Upper lobe of right lung (tissue), 1 donor: ENCODE data around the gene SNRPB. TPM values are rescaled to one million over a fixed set of nuclear protein-coding genes. Genes with fewer than 3 reads are reported as not detected.

Experiments used
- ATAC-seq: fragments of 200-7000 bp; cut with Tn5 transposase; one replicate; pipeline ENCODE4 v1.9.1; 2020; ENCODE audit warnings: mild to moderate bottlenecking, moderate library complexity
- DNase-seq: peaks from one replicate; pipeline ENCODE4 v3.0.0-alpha.2; 2020
- H3K27ac ChIP-seq: fragments of 200-600 bp; one replicate; pipeline ENCODE4 v1.8.0; 2022
- H3K27me3 ChIP-seq: fragments of 200-600 bp; one replicate; pipeline ENCODE4 v1.8.0; 2022; ENCODE audit warnings: mild to moderate bottlenecking
- H3K36me3 ChIP-seq: fragments of 200-600 bp; one replicate; pipeline ENCODE4 v1.8.0; 2022
- H3K4me1 ChIP-seq: fragments of 200-600 bp; one replicate; pipeline ENCODE4 v1.8.0; 2022
- H3K4me3 ChIP-seq: fragments of 200-600 bp; one replicate; pipeline ENCODE4 v1.8.0; 2022; ENCODE audit warnings: mild to moderate bottlenecking
- H3K9me3 ChIP-seq: fragments of 200-600 bp; one replicate; pipeline ENCODE4 v1.8.0; 2022
- CTCF ChIP-seq: fragments of 200-600 bp; IDR thresholded peaks from one replicate; pipeline ENCODE4 v1.8.0; 2022; ENCODE audit warnings: antibody characterized with exemption
- intact Hi-C: fragments of 100-400 bp; cut with DNase I; formaldehyde crosslinking; loops from one replicate; pipeline ENCODE4 v1.11.0; 2022
- total RNA-seq: library from RNA; stranded (reverse); fragmentation: NEBNext Ultra II Directional; extraction: Animal tissue kit (Norgen Biotek cat#: 25700); gene quantifications from one replicate; pipeline ENCODE4 v1.2.1, GENCODE V29; 2021
- donor health status: DM: no; HTN: yes; CAD: no; lungs with severe emphysema.

SNRPB gene
- total RNA-seq, 1 donor from 2014 or later = 83.7 TPM

GRCh38 chr20:2451939-2452732, 18.5 kb downstream of the SNRPB start:
- TF ChIP-seq CTCF = peak; percentile 82
- ATAC-seq (peak; percentile 94), DNase-seq (no peak)
- no peaks in the 10 kb centered on the region for H3K27me3 ChIP-seq
- intact Hi-C loops = no loop called here
- no peak overlapping the region for H3K4me3 ChIP-seq
- no peaks in the 10 kb centered on the region for H3K9me3 ChIP-seq
- H3K27ac ChIP-seq = no peak overlapping the region
- no peaks in the 10 kb centered on the region for H3K4me1 ChIP-seq
- H3K36me3 ChIP-seq = no peaks in the 10 kb centered on the region

GRCh38 chr20:2451422-2451821, 19.2 kb downstream of the SNRPB start:
- intact Hi-C loops = no loop called here
- ATAC-seq = no peak
- Histone ChIP-seq H3K27ac (no peak overlapping the region), H3K4me3 (no peak overlapping the region), H3K27me3 (no peaks in the 10 kb centered on the region), H3K9me3 (no peaks in the 10 kb centered on the region), H3K36me3 (no peaks in the 10 kb centered on the region), H3K4me1 (no peaks in the 10 kb centered on the region)
- TF ChIP-seq CTCF = no peak
- DNase-seq = no peak

- Histone ChIP-seq H3K36me3 (no peaks in the 10 kb centered on the region), H3K9me3 (no peaks in the 10 kb centered on the region), H3K27me3 (no peaks in the 10 kb centered on the region), H3K4me1 (no peaks in the 10 kb centered on the region), H3K4me3 (no peak overlapping the region), H3K27ac (no peak overlapping the region)
- ATAC-seq (no peak), DNase-seq (no peak)
- TF ChIP-seq CTCF = no peak
- intact Hi-C loops = no loop called here
These were observed 21.2 kb downstream of the SNRPB start for GRCh38 chr20:2449386-2449785.

- Histone ChIP-seq H3K27ac (no peak overlapping the region), H3K27me3 (no peaks in the 10 kb centered on the region), H3K4me1 (no peaks in the 10 kb centered on the region), H3K36me3 (no peaks in the 10 kb centered on the region), H3K9me3 (no peaks in the 10 kb centered on the region), H3K4me3 (no peak overlapping the region)
- ATAC-seq (peak; percentile 48), DNase-seq (no peak)
- TF ChIP-seq CTCF = no peak
- intact Hi-C loops = no loop called here
These were observed 23.7 kb downstream of the SNRPB start for GRCh38 chr20:2446845-2447244.

GRCh38 chr20:2431185-2431584, 39.4 kb downstream of the SNRPB start:
- intact Hi-C loops = no loop called here
- Histone ChIP-seq H3K36me3 (no peaks in the 10 kb centered on the region), H3K4me3 (no peak overlapping the region), H3K27ac (no peak overlapping the region), H3K4me1 (no peaks in the 10 kb centered on the region), H3K9me3 (no peaks in the 10 kb centered on the region), H3K27me3 (peaks cover 8% of the 10 kb centered on the region)
- no peak for TF ChIP-seq CTCF
- no peak for DNase-seq
- ATAC-seq = no peak
